Measurements from ENCODE around the gene ORMDL1. TPM values are rescaled to one million over a fixed set of nuclear protein-coding genes. Genes with fewer than 3 reads are reported as not detected.

Gene ORMDL1
- total and polyA plus RNA-seq, 2 of the 13 experiments (the other 11 are each of a cell fraction or from before 2014, with no cell fraction given): 67.5 to 160 TPM

GRCh38 chr2:189762551-189763298 is 21.4 kb downstream of the ORMDL1 start, which contains the start of gene OSGEPL1 (continued):
- no peak for TF ChIP-seq LCORL (IDR thresholded peaks at IDR 0.05)
- peak; percentile 51 for TF ChIP-seq LCORL (CRISPR knock-in tag; IDR thresholded peaks at IDR 0.05)
- TF ChIP-seq CBX5 (CRISPR knock-in tag; IDR thresholded peaks at IDR 0.05; ENCODE audit: borderline replicate concordance): peak; percentile 86; the same call in 1 of the 2 replicates
- 0 out of 2 replicates have a peak, but pooled peaks have one; percentile 7 for TF ChIP-seq PBX2 (CRISPR knock-in tag; IDR thresholded peaks at IDR 0.05)
- TF ChIP-seq E2F5 (CRISPR knock-in tag; conservative IDR thresholded peaks at IDR 0.05): 0 out of 2 replicates have a peak, but pooled peaks have one; percentile 28
- peak; percentile 74; the same call in 1 of the 2 replicates for TF ChIP-seq ZNF280B (CRISPR knock-in tag; IDR thresholded peaks at IDR 0.05; ENCODE audit: borderline replicate concordance)
- peak; percentile 93 for TF ChIP-seq POGZ (CRISPR knock-in tag; IDR thresholded peaks at IDR 0.05)
- no peak for TF ChIP-seq ZNF331 (CRISPR knock-in tag; IDR thresholded peaks at IDR 0.05)
- no peak for TF ChIP-seq KLF13 (CRISPR knock-in tag; IDR thresholded peaks at IDR 0.05)
- TF ChIP-seq ZNF431 (CRISPR knock-in tag; IDR thresholded peaks at IDR 0.05; ENCODE audit: borderline replicate concordance, low read depth): no peak; the same call in 1 of the 2 replicates
- no peak; the same call in 1 of the 2 replicates for TF ChIP-seq ZNF609 (CRISPR knock-in tag; IDR thresholded peaks at IDR 0.05; ENCODE audit: borderline replicate concordance)
- TF ChIP-seq RFX5 (IDR thresholded peaks at IDR 0.05; ENCODE audit: low read depth, low read length): no peak
- no peak for TF ChIP-seq ZNF558 (CRISPR knock-in tag; IDR thresholded peaks at IDR 0.05; ENCODE audit: borderline replicate concordance)
- no peak for TF ChIP-seq SUZ12 (IDR thresholded peaks at IDR 0.05; ENCODE audit: low read depth, low read length)
- peak; percentile 69 for TF ChIP-seq ZNF768 (CRISPR knock-in tag; IDR thresholded peaks at IDR 0.05)
- peak; percentile 92 for TF ChIP-seq ZFX (CRISPR knock-in tag; IDR thresholded peaks at IDR 0.05; ENCODE audit: low read depth)
- no peak for TF ChIP-seq HNRNPH1 (optimal IDR thresholded peaks at IDR 0.05; ENCODE audit: low read depth, low read length)
- TF ChIP-seq JARID2 (CRISPR knock-in tag; IDR thresholded peaks at IDR 0.05; ENCODE audit: insufficient replicate concordance): peak; percentile 63
- TF ChIP-seq PHF5A (CRISPR knock-in tag; IDR thresholded peaks at IDR 0.05; ENCODE audit: low read depth, unreplicated experiment): no peak
